Femur (tissue), 1 donor: ENCODE results near the gene YIPF2.
"Not testable (repeated sequence)": the region's sequence is repeated elsewhere in the genome, so short reads cannot be mapped to it uniquely, and the experiment has no call there.

Experiments used
- DNase-seq: peaks from one replicate; pipeline ENCODE4 v3.0.0-alpha.2; 2017

YIPF2 gene

DNA sequence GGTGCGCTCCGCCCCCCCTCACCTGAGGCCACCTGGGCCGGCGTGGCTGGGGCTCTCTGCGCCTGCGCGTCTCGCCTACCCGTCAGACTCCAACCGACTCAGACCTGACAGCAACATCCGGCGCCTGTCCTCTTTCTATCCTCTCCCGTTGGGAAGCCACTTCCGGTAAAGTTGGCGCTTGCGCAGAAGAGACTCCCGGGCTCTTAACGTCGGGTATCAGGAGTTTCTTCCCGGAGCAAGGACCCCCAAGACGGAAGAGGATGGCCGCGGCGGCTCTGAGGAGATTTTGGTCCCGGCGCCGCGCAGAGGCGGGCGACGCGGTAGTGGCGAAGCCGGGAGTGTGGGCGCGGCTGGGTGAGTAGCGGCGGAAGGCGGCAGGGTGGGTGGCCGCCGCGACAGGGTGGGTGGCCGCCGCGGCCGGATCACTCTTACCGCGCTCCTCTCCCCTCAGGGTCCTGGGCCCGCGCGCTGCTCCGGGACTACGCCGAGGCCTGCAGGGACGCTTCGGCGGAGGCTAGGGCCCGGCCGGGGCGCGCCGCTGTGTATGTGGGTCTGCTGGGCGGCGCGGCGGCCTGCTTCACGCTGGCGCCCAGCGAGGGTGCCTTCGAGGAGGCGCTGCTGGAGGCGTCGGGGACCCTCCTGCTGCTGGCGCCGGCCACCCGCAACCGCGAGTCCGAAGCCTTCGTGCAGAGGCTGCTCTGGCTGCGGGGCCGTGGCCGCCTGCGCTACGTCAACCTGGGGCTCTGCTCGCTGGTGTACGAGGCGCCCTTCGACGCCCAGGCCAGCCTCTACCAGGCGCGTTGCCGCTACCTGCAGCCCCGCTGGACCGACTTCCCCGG lies at the start of gene YIPF2, which contains the start of gene TIMM29:
YIPF2 (minus strand) TSS at position 77 of the 839 bp plus-strand sequence. CDS start 229 bp downstream, outside the sequence.
TIMM29 (plus strand) TSS at position 249 of the 839 bp plus-strand sequence; CDS start at position 261, 12 bp downstream.
- peak; percentile 98 for DNase-seq

DNA sequence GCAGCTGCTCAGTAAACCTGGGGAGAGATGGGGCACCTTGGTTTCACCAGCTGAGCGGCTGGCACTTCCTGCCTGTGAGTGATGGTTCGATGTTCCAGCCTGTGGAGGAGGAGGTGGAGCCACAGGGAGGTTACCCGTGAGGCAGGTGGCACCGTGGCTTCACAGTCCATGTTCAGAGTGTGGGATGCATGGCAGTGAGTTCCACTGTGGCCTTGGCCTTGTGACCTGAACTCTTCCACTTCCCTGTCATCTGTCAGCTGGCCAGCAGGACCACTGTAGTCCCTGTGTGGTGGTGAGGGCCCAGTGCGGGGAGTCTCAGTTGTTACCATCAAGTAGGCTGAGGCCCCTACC lies 49.3 kb upstream of the YIPF2 start:
- no peak for DNase-seq

DNA sequence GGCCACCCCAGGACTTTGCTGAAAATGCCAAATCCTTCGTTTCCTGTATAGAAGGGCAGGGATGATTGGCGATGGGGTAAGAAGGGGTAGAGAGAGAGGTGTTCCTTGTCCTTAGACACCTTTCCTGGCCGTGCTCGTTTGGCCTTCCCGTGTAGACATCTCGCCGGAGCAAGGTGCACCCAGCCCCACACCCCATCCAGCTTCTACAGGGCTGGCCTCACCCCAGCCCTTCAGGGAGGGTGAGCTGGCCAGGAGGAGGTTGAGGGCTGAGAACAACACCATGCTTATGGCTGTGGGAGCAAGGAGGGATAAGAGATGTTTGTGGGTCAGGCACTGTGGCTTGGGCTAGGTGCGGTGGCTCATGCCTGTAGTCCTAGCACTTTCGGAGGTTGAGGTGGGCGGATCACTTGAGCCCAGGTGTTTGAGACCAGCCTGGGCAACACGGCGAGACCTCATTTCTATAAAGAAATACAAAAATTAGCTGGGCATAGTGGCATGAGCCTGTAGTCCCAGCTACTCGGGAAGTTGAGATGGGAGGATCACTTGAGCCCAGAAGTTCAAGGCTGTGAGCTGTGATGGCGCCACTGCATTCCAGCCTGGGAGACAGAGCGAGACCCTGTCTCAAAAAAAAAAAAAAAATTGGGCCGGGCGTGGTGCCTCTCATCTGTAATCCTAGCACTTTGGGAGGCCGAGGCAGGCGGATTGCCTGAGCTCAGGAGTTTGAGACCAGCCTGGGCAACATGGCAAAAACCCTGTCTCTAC lies 47.9 kb upstream of the YIPF2 start:
- no peak for DNase-seq

DNA sequence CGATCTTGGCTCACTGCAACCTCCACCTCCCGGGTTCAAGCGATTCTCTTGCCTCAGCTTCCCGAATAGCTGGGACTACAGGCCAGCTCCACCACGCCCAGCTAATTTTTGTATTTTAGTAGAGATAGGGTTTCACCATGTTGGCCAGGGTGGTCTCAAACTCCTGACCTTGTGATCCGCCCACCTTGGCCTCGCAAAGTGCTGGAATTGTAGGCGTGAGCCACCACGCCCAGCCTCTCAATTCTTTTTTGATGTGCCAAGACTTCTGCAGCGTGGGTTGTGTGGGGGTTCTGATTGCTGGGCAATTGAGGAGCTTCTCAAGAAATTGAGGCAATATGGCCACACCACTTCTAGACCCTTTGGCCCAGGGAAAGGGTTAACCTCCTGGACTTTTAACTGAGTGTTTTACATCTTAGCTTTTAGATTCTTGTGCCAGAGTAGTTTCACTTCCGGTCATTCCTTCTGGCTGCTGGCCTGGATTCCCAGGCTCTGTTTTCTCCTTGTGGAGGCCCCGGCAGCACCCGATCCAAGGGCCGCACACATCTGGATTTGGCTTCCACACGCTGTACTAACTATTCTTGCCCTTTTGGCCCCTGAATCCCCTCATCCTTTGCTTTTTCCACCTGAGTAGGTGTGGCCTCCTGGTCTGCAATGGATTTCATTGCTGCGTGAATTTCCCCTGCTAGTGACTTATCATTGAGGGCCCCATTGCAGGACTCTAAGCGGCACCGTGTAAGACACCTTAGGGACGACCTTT lies 47.1 kb upstream of the YIPF2 start:
- DNase-seq = peak; percentile 89

DNA sequence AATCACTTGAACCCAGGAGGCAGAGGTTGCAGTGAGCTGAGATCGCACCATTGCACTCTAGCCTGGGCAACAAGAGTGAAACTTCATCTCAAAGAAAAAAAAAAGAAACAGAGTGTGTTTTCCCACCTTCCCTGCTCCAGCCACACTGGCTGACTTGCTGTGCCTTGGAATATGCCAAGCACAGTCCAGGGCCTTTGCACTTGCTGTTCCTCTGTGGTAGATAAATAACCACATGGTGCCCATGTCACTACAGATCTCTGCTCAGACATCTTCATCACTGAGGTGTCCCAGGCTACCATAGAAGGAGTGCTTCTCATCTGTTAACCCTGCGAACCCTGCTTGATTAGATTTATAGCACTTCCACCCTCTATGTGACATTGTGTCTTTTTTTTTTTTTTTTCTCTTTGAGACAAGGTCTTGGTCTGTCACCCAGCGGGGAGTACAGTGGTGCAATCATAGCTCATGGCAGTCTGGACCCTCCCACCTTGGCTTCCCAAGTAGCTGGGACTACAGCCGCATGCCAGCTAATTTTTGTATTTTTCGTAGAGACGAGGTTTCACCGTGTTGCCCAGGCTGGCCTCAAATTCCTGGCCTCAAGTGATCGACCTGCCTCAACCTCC lies 42.8 kb upstream of the YIPF2 start:
- no peak for DNase-seq

DNA sequence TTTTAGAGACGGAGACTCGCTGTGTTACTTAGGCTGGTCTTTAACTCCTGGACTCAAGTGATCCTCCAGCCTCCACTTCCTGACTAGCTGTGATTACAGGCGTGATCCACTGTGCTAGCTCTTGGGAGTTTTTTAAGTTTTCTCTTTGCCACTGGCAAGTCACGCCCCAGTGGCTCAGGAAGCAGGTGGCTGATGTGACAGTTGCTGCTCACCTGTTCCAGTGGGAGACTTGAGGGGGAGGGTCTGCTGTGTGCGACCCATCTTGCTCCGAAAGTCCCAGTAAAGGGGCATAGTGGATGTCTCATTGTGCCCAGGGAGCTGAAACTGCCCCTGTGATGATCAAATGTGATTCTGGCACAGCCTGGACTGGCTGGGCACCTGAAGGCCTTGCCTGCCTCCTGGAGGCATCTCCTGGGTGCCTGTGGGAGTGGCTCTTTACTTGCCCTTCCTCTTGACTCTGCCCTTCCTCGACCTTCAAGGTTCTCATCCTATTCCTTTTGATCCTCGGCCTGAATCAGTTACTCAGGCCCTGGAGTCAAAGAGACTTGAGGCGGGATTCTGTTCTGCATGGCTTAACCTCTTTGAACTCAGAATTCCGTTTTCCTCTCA lies 40.2 kb upstream of the YIPF2 start:
- peak; percentile 44 for DNase-seq

DNA sequence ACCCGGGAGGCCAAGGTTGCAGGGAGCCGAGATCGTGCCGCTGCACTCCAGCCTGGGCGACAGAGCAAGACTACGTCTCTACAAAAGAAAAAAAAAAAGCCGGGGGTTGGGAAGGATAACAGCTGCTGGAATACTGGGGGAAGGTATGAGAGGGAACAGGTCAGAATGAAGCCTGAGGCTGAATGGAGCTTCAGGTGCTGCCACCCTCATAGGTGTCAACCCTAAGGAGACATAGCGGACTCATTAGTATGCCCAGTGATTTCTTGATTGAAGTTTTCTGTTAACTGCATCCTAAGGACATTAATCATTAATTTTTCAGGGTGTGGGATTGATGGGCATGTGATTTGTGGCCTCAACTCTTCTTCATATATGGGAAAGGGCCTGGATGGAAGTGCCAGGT lies 38.4 kb upstream of the YIPF2 start:
- no peak for DNase-seq

DNA sequence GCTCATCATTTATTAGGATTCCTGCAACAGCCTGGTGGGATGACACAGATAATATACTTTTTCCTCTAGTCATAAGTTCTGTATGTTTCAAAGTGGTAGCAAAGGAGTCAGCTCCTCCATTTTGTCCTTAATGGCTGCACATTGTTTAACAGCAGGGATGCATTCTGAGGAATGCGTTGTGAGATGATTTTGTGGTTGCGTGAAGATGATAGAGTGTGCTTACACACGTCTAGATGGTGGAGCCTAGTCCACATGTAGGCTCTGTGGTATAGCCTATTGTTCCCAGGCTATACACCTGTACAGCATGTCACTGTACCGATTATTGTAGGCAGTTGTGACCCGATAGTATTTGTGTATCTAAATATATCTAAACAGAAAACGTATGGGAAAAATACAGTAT lies 37.0 kb upstream of the YIPF2 start:
- DNase-seq = no peak

DNA sequence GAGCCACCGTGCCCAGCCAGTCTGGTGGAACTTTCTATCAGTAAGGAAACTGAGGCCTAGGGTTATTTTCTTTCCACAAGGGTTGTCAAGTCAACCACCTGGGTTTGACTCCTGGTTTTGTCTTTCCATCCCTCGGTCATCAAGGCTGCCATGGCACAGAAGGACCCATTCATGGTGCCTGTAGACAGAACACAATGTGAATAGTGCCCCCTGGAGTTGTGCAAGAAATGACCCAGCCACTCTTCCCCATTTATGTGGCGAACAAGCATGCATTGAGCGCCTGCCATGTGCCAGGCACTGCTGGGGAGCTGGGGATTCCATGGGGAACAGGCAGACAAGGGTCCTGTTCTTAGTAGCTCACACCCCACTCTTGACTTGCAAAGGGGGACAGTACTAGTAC lies 36.5 kb upstream of the YIPF2 start:
- no peak for DNase-seq

DNA sequence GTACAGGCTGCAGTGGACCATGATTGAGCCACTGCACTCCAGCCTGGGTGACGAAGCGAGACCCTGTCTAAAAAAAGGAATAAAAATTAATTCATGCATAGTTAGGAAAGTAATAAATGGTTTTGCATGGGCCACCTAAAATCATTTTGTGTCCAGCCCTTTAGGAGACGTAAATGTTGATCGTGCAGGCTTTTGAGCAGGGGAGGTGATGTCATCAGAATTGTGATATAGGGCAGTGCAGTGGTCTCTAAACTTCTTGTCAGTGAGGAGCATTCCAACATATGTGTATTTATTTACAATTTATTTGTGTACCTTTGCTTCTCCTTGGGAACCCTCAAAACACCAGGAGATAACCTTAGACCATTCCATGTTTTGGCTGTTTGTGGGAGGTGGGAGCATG lies 35.4 kb upstream of the YIPF2 start:
- no peak for DNase-seq

DNA sequence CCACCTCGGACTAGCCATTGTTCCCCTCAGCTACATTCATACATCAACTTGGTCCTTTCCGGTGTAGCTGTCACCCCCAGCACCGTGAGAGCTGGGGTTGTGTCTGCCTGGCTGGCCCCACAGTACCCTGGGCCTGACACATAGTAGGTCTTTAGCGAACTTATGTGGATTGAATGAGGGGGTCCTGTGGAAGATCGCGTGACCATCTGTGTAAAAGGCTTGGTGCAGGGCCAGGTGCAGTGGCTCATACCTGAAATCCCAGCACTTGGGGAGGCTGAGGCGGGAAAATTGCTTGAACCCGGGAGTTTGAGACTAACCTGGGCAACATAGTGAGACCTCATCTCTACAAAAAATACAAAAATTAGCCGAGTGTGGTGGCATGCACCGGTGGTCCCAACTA lies 34.4 kb upstream of the YIPF2 start:
- DNase-seq = no peak

DNA sequence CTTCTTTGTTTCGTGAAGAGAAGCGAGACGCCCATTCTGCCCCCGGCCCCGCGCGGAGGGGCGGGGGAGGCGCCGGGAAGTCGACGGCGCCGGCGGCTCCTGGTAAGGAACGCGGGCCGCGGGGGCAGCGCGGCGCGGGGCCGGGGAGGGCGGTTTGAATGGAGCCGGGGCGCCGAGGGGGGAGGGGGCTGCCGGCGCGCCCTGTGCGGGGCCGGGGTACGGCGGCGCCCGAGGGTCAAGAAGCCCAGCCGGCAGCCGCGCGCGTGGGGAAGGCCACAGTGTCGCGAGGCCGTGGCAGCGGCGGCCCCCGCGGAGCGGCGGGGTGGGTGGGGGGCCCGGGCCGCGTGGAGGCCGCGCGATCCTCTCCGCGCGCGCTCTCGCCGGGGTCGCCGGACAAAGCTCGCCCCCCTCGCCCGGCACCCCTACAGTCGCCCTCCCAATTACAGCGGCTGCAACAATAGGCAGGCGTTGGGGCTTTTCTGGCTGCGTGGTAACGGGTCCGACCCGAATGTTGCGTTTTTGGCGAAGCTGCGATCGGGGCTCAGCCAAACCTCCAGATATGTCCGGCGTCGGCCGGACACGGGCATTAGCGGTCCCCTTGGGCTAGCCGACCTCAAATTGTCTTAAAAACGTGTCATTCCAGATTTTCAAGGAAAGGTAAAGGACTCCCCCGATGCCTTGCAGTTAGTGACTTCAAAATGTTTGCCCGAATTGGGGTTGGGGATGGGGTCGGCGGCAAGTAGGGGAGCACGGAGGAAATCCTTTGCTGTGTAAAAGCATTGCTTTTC lies 32.8 kb upstream of the YIPF2 start:
- DNase-seq = no peak

DNA sequence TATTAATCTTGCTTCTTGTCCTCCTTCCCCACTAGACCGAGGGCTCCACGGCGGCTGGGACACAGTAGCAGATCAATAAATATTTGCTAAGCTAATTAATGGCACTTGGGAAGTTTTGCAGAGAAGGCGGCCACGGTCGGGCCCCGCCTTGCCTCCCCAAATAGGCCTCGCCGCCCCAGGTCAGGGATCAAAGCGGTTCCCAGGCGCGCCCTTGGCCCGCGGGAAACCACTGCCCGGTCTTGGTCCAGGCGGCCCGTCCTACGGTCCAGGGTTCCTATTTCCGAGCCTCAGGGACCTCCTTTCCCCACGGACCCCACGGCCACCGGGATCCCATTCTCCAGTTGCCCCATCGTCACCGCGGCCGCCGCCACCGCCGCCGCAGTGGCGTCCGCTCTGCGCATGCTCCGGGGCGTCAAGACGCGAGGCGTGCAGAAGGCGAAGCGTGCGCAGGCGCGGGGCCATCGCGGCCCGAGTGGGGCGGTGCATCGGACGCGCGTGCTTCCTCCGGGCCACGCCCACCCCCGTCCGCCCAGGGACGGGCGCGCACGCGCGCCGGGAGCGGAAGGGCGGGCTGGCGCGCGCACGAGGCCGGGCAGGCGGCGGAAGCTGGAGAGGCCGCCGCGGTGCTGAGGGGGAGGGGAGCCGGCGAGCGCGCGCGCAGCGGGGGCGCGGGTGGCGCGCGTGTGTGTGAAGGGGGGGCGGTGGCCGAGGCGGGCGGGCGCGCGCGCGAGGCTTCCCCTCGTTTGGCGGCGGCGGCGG lies 32.1 kb upstream of the YIPF2 start, which contains the start of gene SMARCA4:
SMARCA4 (plus strand) TSS at position 717 of the 759 bp plus-strand sequence. CDS start 23,122 bp downstream, outside the sequence.
- peak; percentile 98 for DNase-seq

DNA sequence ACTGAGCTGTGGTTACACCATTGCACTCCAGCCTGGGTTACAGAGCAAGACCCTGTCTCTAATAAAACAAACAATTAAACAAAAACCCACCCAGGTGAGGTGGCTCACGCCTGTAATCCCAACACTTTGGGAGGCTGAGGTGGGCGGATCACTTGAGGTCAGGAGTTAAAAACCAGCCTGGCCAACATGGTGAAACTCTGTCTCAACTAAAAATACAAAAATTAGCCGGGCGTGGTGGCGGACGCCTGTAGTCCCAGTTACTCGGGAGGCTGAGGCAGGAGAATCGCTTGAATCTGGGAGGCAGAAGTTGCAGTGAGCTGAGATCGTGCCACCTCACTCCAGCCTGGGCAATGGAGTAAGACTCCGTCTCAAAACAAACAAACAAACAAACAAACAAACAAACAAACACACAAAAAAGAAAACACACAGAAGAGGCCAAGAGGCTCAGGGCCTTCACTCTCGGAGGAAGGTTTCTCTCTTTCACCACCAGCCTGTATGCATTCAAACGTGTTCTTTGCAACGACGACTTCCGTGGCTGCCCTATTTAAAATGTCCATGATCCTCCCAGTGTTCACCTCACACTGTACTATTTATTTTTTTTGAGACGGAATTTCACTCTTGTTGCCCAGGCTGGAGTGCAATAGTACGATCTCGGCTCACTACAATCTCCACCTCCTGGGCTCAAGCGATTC lies 31.0 kb upstream of the YIPF2 start:
- DNase-seq = not testable (repeated sequence)

DNA sequence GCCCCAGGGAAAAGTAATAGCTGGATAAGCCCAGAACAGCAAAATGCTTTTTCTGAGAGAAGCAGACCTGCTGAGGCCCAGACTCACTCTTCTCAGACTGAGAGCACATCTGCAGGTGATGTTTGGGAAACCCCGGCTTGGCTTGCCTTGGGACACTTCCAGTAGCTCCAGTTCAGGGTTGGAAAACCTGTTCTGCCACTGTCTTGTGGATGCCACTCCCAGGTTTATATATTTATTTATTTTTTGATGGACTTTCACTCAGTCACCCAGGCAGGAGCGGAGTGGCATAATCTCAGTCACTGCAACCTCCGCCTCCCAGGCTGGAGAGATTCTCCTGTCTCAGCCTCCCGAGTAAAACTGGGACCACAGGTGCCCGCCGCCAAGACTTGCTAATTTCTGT lies 24.4 kb upstream of the YIPF2 start:
- no peak for DNase-seq

DNA sequence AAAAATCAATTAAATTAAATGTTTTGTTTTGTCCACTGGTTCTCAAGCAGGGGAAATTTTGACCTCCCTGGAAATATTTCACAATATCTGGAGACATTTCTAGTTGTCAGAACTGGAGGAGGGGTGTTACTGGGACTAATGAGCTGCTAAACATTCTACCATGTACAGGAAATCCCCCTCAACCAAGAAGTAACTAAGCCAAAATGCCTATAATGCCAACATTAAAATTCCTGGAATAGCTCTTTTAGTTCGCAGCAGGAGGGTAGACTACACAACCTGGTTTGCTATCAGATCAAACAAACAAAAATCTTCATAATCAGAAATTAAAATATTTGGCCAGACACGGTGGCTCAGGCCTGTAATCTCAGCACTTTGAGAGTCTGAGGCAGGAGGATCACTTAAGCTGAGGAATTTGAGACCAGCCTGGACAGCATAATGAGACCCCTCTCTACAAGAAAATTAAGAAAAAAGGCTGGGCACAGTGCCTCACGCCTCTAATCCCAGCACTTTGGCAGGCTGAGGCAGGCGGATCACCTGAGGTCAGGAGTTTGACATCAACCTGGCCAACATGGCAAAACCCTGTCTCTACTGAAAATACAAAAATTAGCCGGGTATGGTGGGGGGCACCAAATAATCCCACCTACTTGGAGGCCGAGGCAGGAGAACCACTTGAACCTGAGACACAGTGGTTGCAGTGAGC lies 18.7 kb upstream of the YIPF2 start:
- DNase-seq = no peak

DNA sequence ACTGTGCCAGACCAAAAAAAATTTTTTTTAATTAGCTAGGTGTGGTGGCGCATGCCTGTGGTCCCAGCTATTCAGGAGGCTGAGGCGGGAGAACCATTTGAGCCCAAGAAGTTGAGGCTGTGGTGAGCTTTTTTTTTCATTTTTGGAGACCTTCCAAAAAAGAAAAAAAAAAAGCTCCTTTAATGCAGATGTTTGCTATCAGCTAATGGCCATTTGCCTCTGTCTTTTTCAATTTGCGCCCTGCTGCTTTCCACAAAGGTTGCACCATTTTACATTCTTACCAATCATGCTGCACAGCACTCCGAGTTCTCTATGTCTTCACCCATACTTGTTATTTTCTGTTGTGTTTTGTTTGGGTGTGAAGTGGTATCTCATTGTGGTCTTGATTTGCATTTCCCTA lies 16.8 kb upstream of the YIPF2 start:
- DNase-seq = no peak

DNA sequence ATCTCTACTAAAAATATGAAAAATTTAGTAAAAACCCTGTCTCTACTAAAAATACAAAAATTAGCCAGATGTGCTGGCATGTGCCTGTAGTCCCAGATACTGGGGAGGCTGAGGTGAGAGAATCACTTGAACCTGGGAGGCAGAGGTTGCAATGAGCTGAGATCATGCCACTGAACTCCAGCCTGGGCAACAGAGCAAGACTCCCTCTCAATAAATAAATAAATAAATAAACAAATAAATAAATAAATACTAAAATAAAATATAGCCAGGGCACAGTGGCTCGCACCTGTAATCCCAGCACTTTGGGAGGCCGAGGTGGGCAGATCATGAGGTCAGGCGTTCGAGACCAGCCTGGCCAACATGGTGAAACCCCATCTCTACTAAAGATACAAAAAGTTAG lies 15.0 kb upstream of the YIPF2 start:
- not testable (repeated sequence) for DNase-seq

DNA sequence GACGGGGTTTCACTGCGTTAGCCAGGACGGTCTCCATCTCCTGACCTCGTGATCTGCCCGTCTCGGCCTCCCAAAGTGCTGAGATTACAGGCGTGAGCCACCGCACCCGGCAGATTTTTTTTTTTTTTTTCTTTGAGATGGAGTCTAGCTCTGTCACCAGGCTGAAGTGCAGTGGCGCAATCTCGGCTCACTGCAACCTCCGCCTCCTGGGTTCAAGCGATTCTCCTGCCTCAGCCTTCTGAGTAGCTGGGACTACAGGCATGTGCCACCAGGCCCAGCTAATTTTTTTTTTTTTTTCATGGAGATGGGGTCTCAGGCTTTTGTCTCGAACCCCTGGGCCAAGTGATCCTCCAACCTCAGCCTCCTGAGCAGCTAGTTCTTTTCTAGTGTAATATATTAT lies 13.2 kb upstream of the YIPF2 start:
- not testable (repeated sequence) for DNase-seq
